ENCODE results near the gene ROR2.

Gene ROR2

GRCh38 chr9:91900797-91901177 is 49.2 kb downstream of the ROR2 start:
- no peak for DNase-seq (ENCODE audit: low spot score)

DNA sequence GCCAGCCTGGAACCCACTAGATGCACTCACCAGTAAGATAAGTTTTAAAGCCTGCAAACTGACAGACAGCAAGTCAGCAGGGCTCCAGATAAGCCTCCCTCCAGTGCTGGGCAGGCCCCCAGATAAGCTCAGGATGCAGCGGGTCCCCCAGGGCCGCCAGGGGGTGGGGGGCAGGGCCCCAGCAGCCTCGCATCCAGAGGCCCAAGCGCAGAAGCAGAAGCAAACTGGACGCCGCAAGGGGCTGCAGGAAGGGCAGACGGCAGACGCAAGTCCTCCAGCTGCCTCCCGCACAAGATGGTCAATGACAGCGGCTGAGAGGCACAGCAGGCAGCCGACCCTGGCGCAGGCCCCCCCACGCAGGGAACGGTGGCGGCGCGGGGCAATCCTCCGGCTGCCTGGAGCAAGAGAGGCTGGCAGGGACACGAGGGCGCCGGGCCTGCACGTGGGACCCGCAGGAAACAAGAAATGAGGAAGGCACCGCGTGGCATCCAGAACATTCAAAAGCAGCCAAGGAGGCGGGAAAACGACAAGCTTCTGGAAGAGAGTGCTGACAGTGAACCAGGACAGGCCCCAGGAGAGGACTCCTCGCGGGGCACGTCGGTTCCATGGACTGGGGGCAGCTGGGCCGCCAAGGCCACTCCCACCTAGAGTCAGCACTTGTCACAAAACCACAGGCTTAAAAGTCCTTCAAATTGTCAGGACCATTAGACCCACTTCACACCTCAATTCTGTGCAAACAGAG is 49.8 kb downstream of the ROR2 start:
- DNase-seq (ENCODE audit: low spot score) = no peak

DNA sequence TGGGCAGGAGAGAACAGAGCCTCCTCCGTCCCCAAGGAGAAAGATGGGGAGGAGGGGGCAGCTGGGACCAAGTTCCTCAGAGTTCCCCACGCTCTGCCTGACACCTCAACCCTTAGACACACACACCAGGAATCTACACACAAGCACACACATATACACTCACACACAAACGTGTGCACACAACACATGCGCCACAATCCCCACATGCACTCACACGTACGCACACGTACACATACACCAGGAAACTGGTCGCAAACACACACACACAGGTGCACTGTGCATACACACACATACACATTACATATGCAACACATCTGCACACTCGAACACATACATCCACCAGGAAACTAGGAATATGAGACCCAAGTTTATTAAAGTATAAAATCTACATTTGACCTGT is 50.4 kb downstream of the ROR2 start:
- DNase-seq (ENCODE audit: low spot score) = no peak

DNA sequence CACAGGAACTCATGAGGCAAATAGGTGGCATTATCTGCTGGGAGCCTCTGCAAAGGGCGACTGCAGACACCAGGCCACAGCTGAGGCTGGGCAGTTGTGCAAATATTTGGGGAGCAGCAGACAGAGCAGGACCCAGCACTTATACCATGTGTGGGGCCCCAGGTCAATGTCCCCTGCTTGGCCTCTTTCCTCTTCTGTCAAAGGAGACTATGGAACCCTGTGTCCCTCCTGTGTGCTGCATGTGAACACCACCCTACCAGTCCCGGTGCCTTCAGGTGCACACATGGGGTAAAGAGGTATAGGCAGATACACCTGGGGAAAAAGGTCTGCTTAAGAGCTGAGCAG is 50.8 kb downstream of the ROR2 start:
- no peak for DNase-seq (ENCODE audit: low spot score)

DNA sequence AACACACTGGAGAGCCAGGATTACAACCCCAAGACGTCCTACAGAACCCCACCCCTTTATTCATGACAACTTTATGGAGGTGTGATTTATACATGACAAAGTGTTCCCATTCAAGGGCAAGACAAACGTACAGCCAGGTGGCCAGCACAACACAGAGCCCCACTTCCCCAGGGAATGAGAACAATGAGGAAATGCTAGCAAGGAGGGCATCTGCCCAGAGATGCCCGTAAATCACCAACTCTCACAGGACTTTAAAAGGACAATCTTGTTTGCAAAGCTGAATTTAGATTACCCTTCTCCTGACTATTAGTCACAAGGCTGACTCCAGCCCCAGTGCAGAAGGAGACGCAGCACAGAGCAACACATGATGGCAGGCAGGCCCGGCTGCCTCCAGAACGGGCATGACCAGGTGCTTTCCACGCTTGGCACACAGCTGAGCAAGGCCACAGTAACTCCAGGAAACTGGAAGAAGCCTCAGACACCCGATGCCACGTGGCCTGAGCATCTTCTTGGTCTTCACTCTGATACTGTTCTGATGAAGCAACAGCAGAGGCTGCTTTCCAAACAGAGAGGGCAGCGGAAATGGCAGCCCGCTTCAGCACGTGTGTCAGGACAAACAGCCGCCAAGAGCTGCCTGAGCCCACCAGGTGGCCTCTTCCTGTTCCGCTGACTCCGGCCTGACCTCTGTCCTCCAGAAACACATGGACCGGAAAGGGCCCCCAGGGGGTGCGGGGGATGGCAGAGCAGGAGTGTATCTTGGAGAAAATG is 51.4 kb downstream of the ROR2 start:
- no peak for DNase-seq (ENCODE audit: low spot score)

DNA sequence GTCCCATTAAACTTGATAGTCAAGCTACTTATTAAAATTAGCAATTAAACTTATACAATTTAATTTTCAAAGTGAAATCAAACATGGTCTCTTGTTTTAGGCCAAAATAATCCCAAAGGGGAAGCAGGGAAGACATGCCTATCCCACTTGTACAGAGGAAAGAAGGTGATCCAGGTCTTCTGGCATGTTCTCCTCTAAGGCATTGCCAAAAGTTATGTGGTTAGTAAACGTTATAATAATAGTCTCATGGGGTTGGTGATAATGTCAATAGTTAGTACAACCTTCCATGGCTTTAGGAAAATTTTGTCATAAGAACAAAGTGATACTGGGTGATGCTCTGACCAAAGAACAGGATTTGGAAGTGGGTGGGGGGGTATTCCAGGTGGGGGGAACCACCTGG is 52.8 kb downstream of the ROR2 start:
- DNase-seq (ENCODE audit: low spot score) = no peak

DNA sequence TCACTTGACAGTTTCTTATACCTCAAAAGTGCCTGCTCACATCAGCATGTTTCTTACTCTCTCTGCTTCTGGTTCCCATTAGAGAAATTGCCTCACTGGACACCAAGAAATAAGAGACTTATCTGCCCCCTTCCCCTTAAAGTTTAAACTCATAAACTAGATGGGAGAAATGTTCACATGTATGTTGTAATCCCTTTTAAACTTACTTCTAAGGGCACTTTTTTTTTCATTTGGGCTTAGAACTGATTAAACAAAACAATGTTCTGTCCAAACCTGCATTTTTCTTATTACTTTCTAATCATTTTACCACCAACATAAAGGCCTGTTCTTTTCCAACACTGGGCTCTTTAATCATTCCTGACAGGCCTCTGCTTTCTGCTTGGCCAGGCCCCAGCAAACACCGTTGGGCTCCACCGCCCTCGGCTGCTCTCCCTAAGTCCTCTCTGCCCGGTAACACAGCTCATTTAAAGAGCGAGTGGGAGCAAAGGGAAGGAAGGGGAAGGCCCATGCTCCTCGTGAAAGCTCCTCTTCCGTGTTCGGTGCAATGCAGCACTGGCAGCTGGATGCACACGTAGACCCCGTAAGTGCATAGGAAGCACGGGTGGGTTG is 53.4 kb downstream of the ROR2 start:
- no peak for DNase-seq (ENCODE audit: low spot score)

- no peak for DNase-seq (ENCODE audit: low spot score)
These were observed 53.9 kb downstream of the ROR2 start for GRCh38 chr9:91896097-91896496.

GRCh38 chr9:91894536-91894935 is 55.5 kb downstream of the ROR2 start:
- DNase-seq (ENCODE audit: low spot score) = no peak

DNA sequence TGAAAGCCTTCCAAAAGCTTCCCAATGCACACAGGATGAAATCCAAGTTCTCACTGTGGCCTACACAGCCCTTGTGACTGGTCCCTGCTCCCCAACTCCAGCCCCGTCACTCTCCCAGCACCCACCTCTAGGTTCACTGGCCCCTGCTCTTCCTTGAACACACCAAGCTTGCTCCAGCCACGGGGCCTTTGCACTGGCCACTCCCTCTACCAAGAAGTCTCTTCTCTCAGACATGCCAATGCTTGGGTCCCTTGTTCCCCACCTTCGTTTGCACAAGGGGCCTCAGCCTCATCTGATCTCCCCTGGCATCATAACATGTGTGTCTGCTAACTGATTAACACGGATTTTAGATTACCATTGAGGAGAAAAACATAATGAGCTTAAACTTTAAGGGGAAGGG is 56.0 kb downstream of the ROR2 start:
- no peak for DNase-seq (ENCODE audit: low spot score)

GRCh38 chr9:91891915-91892314 is 58.1 kb downstream of the ROR2 start:
- DNase-seq (ENCODE audit: low spot score) = no peak

DNA sequence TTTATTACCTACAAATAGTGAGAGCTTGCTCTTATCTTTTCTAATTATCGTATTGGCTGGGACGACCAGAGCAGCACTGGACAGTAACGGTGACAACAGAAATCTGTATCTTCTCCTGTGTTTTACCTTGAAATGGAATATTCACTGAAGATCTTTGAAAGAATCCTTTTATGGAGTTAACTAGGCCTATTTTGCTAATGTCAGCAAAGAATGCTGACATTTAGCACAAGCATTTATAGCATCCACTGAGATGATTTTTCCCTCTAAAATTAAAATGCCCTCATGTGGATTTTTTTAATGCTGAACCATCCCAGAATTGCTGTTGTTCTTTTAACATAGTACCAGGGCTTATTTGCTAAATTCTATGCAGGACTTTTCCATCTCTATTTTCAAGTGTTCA is 59.4 kb downstream of the ROR2 start:
- no peak for DNase-seq (ENCODE audit: low spot score)

- DNase-seq (ENCODE audit: low spot score) = no peak
These were observed 60.7 kb downstream of the ROR2 start for GRCh38 chr9:91889161-91889911.

- DNase-seq (ENCODE audit: low spot score) = no peak
These were observed 63.5 kb downstream of the ROR2 start for GRCh38 chr9:91886414-91887076.

- no peak for DNase-seq (ENCODE audit: low spot score)
These were observed 64.1 kb downstream of the ROR2 start for GRCh38 chr9:91885746-91886413.

DNA sequence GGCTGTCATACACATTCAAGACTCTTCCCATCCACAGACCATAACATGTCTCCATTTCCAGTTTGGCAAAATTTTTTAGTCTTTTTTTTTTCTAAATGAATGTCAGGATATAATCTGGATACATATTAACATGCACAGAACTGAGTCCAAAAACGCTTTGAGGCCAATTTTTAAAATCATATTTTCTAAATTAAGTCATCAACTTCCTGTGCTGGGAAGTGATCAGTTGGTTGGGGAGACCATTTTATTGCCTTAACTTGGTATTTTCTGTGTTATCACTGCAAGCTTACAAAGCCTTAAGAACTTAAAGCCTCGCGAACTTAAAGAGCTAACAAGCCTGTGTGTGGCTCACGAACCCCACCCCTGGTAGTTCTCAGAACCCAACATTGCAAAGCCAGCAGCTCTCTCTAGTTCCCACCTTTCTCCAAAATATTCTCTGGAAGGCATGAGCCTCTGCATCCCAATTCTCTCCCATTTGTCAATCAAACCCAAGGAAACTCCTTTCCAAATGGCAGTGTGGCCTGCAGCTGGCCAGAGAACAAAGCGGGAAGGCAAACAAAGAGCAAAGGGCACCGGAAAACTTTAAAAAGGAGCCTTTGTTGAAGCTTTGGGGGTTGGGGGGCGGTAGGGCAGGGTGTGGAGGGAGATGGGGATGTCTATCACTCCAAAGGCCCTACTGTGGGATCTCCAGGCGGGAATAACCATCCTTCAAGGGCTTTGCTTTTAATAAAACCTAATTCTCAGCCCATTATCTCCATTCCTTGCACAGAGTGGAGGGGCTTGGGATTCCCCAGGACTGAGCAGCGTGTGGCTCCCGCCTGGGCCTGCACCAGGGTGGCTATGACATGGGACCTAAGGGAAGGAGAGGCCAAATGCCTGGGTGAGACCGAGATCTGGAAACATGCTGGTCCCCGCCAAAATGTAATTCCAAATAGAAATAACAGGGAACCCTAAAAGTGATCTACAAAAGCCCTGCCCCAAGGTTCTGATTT is 65.0 kb downstream of the ROR2 start:
- no peak for DNase-seq (ENCODE audit: low spot score)

DNA sequence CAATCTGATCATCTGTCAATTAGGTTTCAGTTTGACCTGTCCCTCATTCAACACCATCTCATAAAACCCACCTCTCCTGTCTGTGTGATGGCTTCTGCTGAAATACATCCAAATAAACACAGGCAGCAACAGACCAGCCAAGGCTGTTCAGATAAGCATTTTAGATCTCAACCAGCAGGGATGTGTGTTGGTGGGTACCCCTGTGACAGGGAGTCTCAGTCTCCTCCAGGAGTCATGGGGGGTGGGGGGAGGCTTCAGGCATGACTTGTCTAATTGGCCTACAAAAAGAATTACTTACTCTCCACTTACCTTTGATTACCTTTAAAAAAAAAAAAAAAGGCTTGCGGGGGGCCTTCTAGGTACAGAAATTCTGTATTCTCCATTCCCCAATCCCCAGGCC is 65.9 kb downstream of the ROR2 start:
- no peak for DNase-seq (ENCODE audit: low spot score)

DNA sequence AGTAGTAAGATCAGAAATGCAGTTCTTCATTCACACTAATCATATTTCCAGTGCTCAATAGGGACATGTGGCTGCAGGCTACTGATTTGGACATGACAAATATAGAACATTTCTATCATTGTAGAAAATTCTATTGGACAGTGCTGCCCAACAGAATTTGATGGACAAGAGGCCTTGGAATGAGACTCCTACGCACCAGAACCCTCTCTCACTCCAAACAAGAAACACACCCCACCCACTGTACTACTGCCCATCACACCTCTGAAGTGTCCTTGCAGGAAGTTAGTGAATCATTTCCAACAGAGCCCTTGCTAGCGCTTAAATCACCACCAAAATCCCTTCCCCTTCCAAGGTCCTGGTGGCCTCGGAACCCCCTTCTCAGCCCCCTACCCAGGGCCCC is 66.5 kb downstream of the ROR2 start:
- DNase-seq (ENCODE audit: low spot score) = no peak

DNA sequence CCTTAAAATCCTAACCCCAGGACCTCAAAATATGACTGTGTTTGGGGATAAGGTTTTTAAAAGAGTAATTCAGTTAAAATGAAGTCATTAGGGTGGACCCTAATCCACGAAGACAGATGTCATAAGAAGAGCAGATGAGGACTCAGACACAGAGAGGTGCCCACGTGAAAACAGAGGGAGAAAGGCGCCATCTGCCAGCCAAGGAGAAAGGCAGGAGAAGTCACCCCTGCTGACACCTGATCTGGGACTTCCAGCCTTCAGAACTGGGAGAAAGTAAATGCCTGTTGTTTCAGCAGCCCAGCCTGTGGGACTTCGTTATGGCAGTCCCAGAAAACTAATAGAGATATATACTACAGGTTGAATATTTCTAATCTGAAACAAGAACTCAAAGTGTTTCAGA is 67.4 kb downstream of the ROR2 start:
- no peak for DNase-seq (ENCODE audit: low spot score)

GRCh38 chr9:91880378-91880972 is 69.6 kb downstream of the ROR2 start:
- DNase-seq (ENCODE audit: low spot score) = no peak
